ENCODE data around the gene EBPL. TPM values are rescaled to one million over a fixed set of nuclear protein-coding genes. Genes with fewer than 3 reads are reported as not detected.

The EBPL gene
- polyA plus RNA-seq, 1 of the 3 experiments (the other 2 are of a cell fraction): 113 TPM

DNA sequence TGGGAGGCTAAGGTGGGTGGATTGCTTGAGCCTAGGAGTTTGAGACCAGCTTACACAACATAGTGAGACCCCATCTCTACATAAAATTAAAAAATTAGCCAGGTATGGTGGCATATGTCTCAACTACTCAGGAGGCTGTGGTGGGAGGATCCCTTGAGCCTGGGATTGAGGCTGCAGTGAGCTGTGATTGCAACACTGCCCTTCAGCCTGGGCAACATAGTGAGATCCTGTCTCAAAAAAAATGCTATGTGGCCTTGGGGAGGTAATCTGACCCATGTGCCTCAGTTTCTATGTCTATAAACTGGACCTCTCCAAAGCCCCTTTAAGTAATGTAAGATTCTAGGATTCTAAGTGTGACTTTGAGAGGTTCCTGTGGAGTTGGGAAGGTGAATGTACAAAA is 37.8 kb downstream of the EBPL start (continued):
- TF ChIP-seq REST (IDR thresholded peaks at IDR 0.05; ENCODE audit: low read depth, low read length) (no peak), EP300 (IDR thresholded peaks at IDR 0.05; ENCODE audit: borderline replicate concordance in 1 of 2, low read depth in 1 of 2, low read length in 1 of 2) (no peak), EZH2phosphoT487 (IDR thresholded peaks at IDR 0.05; ENCODE audit: borderline replicate concordance, low read depth) (no peak)

GRCh38 chr13:49652355-49653305 is 38.7 kb downstream of the EBPL start:
- 68% methylated on average over 11 of the region's 16 CpGs for WGBS (ENCODE audit: low lambda C conversion rate)
- TF ChIP-seq, protein P1, sequence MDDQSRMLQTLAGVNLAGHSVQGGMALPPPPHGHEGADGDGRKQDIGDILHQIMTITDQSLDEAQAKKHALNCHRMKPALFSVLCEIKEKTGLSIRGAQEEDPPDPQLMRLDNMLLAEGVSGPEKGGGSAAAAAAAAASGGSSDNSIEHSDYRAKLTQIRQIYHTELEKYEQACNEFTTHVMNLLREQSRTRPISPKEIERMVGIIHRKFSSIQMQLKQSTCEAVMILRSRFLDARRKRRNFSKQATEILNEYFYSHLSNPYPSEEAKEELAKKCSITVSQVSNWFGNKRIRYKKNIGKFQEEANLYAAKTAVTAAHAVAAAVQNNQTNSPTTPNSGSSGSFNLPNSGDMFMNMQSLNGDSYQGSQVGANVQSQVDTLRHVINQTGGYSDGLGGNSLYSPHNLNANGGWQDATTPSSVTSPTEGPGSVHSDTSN (IDR thresholded peaks at IDR 0.05): no peak
- TF ChIP-seq NFIC (IDR thresholded peaks at IDR 0.05; ENCODE audit: borderline replicate concordance) (no peak), RCOR1 (IDR thresholded peaks at IDR 0.05; ENCODE audit: low read length) (no peak), GATA2 (CRISPR knock-in tag; IDR thresholded peaks at IDR 0.05) (no peak), CTCF (IDR thresholded peaks at IDR 0.05) (peak; percentile 53), GABPA (IDR thresholded peaks at IDR 0.05; ENCODE audit: low read depth) (no peak), JUND (IDR thresholded peaks at IDR 0.05) (no peak), RAD21 (IDR thresholded peaks at IDR 0.05; ENCODE audit: low read length) (peak; percentile 61), YY1 (IDR thresholded peaks at IDR 0.05; ENCODE audit: low read depth) (no peak), SIN3A (IDR thresholded peaks at IDR 0.05; ENCODE audit: borderline replicate concordance, low read depth, low read length) (no peak), CHD2 (IDR thresholded peaks at IDR 0.05; ENCODE audit: low read length, partially characterized antibody) (no peak), ELF1 (IDR thresholded peaks at IDR 0.05) (no peak), SMC3 (IDR thresholded peaks at IDR 0.05; ENCODE audit: low read depth, low read length) (peak; percentile 53), MEF2A (IDR thresholded peaks at IDR 0.05; ENCODE audit: borderline replicate concordance, low read depth) (no peak), POLR2AphosphoS5 (IDR thresholded peaks at IDR 0.05; ENCODE audit: low read depth, low read length) (no peak)
- TF ChIP-seq, protein P2, sequence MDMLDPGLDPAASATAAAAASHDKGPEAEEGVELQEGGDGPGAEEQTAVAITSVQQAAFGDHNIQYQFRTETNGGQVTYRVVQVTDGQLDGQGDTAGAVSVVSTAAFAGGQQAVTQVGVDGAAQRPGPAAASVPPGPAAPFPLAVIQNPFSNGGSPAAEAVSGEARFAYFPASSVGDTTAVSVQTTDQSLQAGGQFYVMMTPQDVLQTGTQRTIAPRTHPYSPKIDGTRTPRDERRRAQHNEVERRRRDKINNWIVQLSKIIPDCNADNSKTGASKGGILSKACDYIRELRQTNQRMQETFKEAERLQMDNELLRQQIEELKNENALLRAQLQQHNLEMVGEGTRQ (IDR thresholded peaks at IDR 0.05; ENCODE audit: borderline replicate concordance, low read depth, low read length): no peak
- Histone ChIP-seq H3K4me1 (ENCODE audit: control insufficient read depth in 1 of 2, insufficient read depth in 2 of 2, low read depth in 1 of 2, low read length in 1 of 2) (no peaks in the 10 kb centered on the region; a peak in 1 of 4 replicates), H3K79me2 (ENCODE audit: insufficient read depth) (no peaks in the 10 kb centered on the region), H3K4me3 (ENCODE audit: low read depth in 2 of 2, low read length in 1 of 2) (peak overlapping the region in 1 of 2 experiments; percentile 32; a peak in 1 of 4 replicates), H3F3A (replicated peaks; ENCODE audit: insufficient read depth) (peaks cover 7% of the 10 kb centered on the region), H3K36me3 (replicated peaks in 1 of 2; ENCODE audit: control insufficient read depth in 1 of 2, insufficient read depth in 2 of 2, low read length in 1 of 2) (peaks cover 0 to 3% of the 10 kb centered on the region in 2 experiments), H3K27me3 (ENCODE audit: insufficient read depth) (no peaks in the 10 kb centered on the region), H4K20me1 (ENCODE audit: insufficient read depth) (no peaks in the 10 kb centered on the region), H3K4me2 (no peak overlapping the region), H3K9ac (no peak overlapping the region), H2AFZ (ENCODE audit: low read depth) (no peak overlapping the region), H3K27ac (ENCODE audit: low read depth in 2 of 2, low read length in 1 of 2) (no peak overlapping the region), H3K9me3 (no peaks in the 10 kb centered on the region), H3K9me2 (no peaks in the 10 kb centered on the region)
- POLR2A ChIA-PET: no interaction called here
- peak; percentile 76 for DNase-seq
- CTCF ChIA-PET: interaction anchor here (0.7 to 1.2 kb wide), 3 partner anchors 15 to 699 kb away, joined by 3 to 4 read pairs (median 3); no protein-coding TSS in a partner anchor

Measured in SK-N-SH (cell line).